H1 (cell line): ENCODE data around the gene MBNL2. TPM values are rescaled to one million over a fixed set of nuclear protein-coding genes. Genes with fewer than 3 reads are reported as not detected.

ENCODE experiments used
- BCL11A ChIP-seq, 2 experiments: IDR thresholded peaks; one replicate each; pipeline ENCODE4 v1.6.1; 2011; ENCODE audit warnings: low read depth in 2 of 2, low read length in 2 of 2, mild to moderate bottlenecking in 2 of 2
- CBX5 ChIP-seq: fragments of 300-800, 300-1000 bp; sonication (generic); IDR thresholded peaks from 2 replicates; pipeline ENCODE4 v1.7.1; 2016; ENCODE audit warnings: antibody characterized with exemption, low read length, low read depth
- CEBPB ChIP-seq: IDR thresholded peaks from 2 replicates; pipeline ENCODE4 v1.6.1; 2012; ENCODE audit warnings: low read depth, low read length
- CREB1 ChIP-seq: IDR thresholded peaks from 2 replicates; pipeline ENCODE4 v1.6.1; 2012; ENCODE audit warnings: inconsistent platforms
- RAD21 ChIP-seq, 2 experiments: IDR thresholded peaks in 1 of 2; conservative IDR thresholded peaks in 1 of 2; 2 replicates each; pipeline ENCODE4 v1.6.1; 2011; ENCODE audit warnings: low read depth in 2 of 2, low read length in 2 of 2, improper control_type of control experiment in 1 of 2, inconsistent platforms in 1 of 2, mild to moderate bottlenecking in 1 of 2, moderate library complexity in 1 of 2
- TAF7 ChIP-seq: optimal IDR thresholded peaks from 2 replicates; pipeline ENCODE3; 2011; ENCODE audit warnings: low read depth, mild to moderate bottlenecking, inconsistent platforms, low read length, moderate library complexity, borderline replicate concordance
- polyA plus RNA-seq, 7 experiments: library from polyadenylated mRNA; depleted of rRNA in 3 of 7; stranded (reverse) in 5 of 7; unstranded in 2 of 7; fragments of >200 nt in 5 of 7; fragments of 200-250 nt in 2 of 7; gene quantifications; 1 replicate in 5 of 7; 2 replicates in 1 of 7; 4 replicates in 1 of 7; pipeline versions ENCODE4 v1.2.1 to v1.2.3, GENCODE V29; 2011 to 2013; ENCODE audit warnings: missing spikeins in 2 of 7, mixed read lengths in 2 of 7
- total RNA-seq: library from RNA; stranded (reverse); fragmentation: NEBNext Ultra II Directional; extraction: Animal tissue kit (Norgen Biotek cat#: 25700); gene quantifications from 2 replicates; pipeline ENCODE4 v1.2.1, GENCODE V29; 2021

The MBNL2 gene
- total and polyA plus RNA-seq, 2 of the 8 experiments (the other 6 are each of a cell fraction or from before 2014, with no cell fraction given), result 1.0 to 2.6 TPM

GRCh38 chr13:97426695-97427094 lies 204.6 kb downstream of the MBNL2 start (continued):
- TF ChIP-seq RAD21 (IDR thresholded peaks at IDR 0.05 in 1 of 2, conservative IDR thresholded peaks at IDR 0.05 in 1 of 2; ENCODE audit: low read depth in 2 of 2, low read length in 2 of 2) (no peak), BCL11A (IDR thresholded peaks at IDR 0.05; ENCODE audit: low read depth in 2 of 2, low read length in 2 of 2) (no peak), CBX5 (no peak), TAF7 (no peak), CEBPB (no peak), CREB1 (no peak)
